C4-2B (cell line): Measurements from ENCODE around the gene C12orf42.

ENCODE experiments used
- ZFX ChIP-seq: fragments of 450-650 bp; IDR thresholded peaks from 2 replicates; pipeline ENCODE4 v1.6.1; 2017
- TF ChIP-seq, protein P1 (sequence below): fragments of 450-650 bp; conservative IDR thresholded peaks from 2 replicates; pipeline ENCODE4 v1.5.1; 2017; ENCODE audit warnings: mild to moderate bottlenecking

DNA sequence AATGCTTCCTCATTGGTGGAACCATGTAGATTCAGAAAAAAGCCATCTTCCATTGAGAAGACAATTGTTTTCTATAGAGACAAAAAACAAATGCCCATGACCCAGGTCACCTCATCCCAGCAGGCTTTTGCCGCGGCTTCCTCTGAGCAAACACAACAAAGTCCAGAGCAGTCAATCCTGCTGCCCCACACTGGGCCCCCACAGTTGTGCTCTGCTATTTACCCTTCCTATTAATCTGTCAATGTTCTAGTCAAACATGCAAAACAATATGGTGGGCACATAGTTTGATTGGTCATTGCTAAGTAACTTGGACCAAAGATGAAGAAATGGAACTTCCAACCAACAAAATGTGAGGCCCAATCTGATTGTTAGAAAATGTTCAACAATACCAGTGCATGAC, 20.7 kb downstream of the C12orf42 start:
- TF ChIP-seq, protein P1, sequence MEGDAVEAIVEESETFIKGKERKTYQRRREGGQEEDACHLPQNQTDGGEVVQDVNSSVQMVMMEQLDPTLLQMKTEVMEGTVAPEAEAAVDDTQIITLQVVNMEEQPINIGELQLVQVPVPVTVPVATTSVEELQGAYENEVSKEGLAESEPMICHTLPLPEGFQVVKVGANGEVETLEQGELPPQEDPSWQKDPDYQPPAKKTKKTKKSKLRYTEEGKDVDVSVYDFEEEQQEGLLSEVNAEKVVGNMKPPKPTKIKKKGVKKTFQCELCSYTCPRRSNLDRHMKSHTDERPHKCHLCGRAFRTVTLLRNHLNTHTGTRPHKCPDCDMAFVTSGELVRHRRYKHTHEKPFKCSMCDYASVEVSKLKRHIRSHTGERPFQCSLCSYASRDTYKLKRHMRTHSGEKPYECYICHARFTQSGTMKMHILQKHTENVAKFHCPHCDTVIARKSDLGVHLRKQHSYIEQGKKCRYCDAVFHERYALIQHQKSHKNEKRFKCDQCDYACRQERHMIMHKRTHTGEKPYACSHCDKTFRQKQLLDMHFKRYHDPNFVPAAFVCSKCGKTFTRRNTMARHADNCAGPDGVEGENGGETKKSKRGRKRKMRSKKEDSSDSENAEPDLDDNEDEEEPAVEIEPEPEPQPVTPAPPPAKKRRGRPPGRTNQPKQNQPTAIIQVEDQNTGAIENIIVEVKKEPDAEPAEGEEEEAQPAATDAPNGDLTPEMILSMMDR: no peak
- TF ChIP-seq ZFX: no peak
